NCI-H146 (cell line): Measurements from ENCODE around the gene WNK2.
A peak's percentile ranks its signal among the peaks of the same experiment; 100 is the strongest.

Source experiments
- DNase-seq: peaks from one replicate; lab custom pipeline; 2025; lab: John Stamatoyannopoulos, UW

The WNK2 gene

GRCh38 chr9:93267091-93267541, 83.2 kb downstream of the WNK2 start:
- DNase-seq, result no peak

- DNase-seq, result no peak
Measured at GRCh38 chr9:93267681-93268505, 84.0 kb downstream of the WNK2 start.

GRCh38 chr9:93268551-93269314, 84.8 kb downstream of the WNK2 start:
- DNase-seq, result peak; percentile 91

GRCh38 chr9:93270976-93271375, 87.0 kb downstream of the WNK2 start:
- DNase-seq, result no peak

GRCh38 chr9:93276973-93277372, 93.0 kb downstream of the WNK2 start:
- no peak for DNase-seq

GRCh38 chr9:93278144-93278543, 94.2 kb downstream of the WNK2 start:
- DNase-seq, result no peak

GRCh38 chr9:93280661-93281259, 96.8 kb downstream of the WNK2 start:
- no peak for DNase-seq

GRCh38 chr9:93286252-93287188, 102.6 kb downstream of the WNK2 start:
- peak; percentile 68 for DNase-seq

GRCh38 chr9:93287189-93287552, 103.2 kb downstream of the WNK2 start:
- DNase-seq, result no peak

- no peak for DNase-seq
Measured at GRCh38 chr9:93287593-93287992, 103.7 kb downstream of the WNK2 start.

- no peak for DNase-seq
Measured at GRCh38 chr9:93288341-93288740, 104.4 kb downstream of the WNK2 start.

GRCh38 chr9:93288891-93289883, 105.2 kb downstream of the WNK2 start:
- no peak for DNase-seq

GRCh38 chr9:93290495-93291434, 106.8 kb downstream of the WNK2 start:
- no peak for DNase-seq

- DNase-seq, result no peak
Measured at GRCh38 chr9:93291536-93292287, 107.8 kb downstream of the WNK2 start.

GRCh38 chr9:93292288-93292615, 108.3 kb downstream of the WNK2 start:
- no peak for DNase-seq

GRCh38 chr9:93292664-93293328, 108.9 kb downstream of the WNK2 start:
- DNase-seq, result no peak

- no peak for DNase-seq
Measured at GRCh38 chr9:93294011-93294410, 110.1 kb downstream of the WNK2 start.

- no peak for DNase-seq
Measured at GRCh38 chr9:93295031-93295430, 111.1 kb downstream of the WNK2 start.
